Measurements from ENCODE around the gene MYO10. TPM values are rescaled to one million over a fixed set of nuclear protein-coding genes. Genes with fewer than 3 reads are reported as not detected.

MYO10 gene
- total RNA-seq, 4 donors from 2014 or later = 51.6 to 190 (median 72.9) TPM

- H3K4me3 ChIP-seq = no peak overlapping the region
- WGBS, 2 donors (ENCODE audit: low coverage in 1 of 2) = 85 to 93% methylated on average over 3 to 9 of the region's 9 CpGs
- no peak for DNase-seq
- H3K27me3 ChIP-seq = no peaks in the 10 kb centered on the region
- in situ Hi-C loops (cut with MboI; ENCODE audit: low pct_ligation_motif_present in 1 of 4, low pct_unique_long_range_greater_than_20kb in 1 of 4, low sequenced_read_pairs in 3 of 4) (no loop called here), intact Hi-C loops (cut with DNase I; ENCODE audit: low total_unique reads) (no loop called here)
- peaks cover 0 to 13% (median 1%) of the 10 kb centered on the region in 4 donors for H3K36me3 ChIP-seq
- H3K27ac ChIP-seq = no peak overlapping the region
- peaks cover 0 to 3% (median 0%) of the 10 kb centered on the region in 4 donors for H3K4me1 ChIP-seq
- no peak for TF ChIP-seq POLR2AphosphoS5 (IDR thresholded peaks at IDR 0.05)
- no peaks in the 10 kb centered on the region for H3K9me3 ChIP-seq
These were observed 228.8 kb downstream of the MYO10 start for GRCh38 chr5:16707168-16707868.

- 27 to 80% methylated on average over 3 to 4 of the region's 4 CpGs for WGBS, 2 donors (ENCODE audit: low coverage in 1 of 2)
These were observed 231.1 kb downstream of the MYO10 start for GRCh38 chr5:16704945-16705344.

GRCh38 chr5:16702964-16703363, 233.1 kb downstream of the MYO10 start:
- Histone ChIP-seq H3K27ac (no peak overlapping the region), H3K4me3 (no peak overlapping the region), H3K36me3 (peaks cover 0 to 12% (median 1%) of the 10 kb centered on the region in 4 donors), H3K4me1 (no peaks in the 10 kb centered on the region), H3K27me3 (no peaks in the 10 kb centered on the region), H3K9me3 (no peaks in the 10 kb centered on the region)
- no peak for DNase-seq
- in situ Hi-C loops (cut with MboI; ENCODE audit: low pct_ligation_motif_present in 1 of 4, low pct_unique_long_range_greater_than_20kb in 1 of 4, low sequenced_read_pairs in 3 of 4) = no loop called here
- WGBS, 2 donors (ENCODE audit: low coverage in 1 of 2) = 63 to 64% methylated on average over 1 to 2 of the region's 2 CpGs
- intact Hi-C loops (cut with DNase I; ENCODE audit: low total_unique reads) = no loop called here
- no peak for TF ChIP-seq CTCF (IDR thresholded peaks at IDR 0.05)

More at GRCh38 chr5:16704945-16705344, 231.1 kb downstream of the MYO10 start:
- no peak overlapping the region for H3K4me3 ChIP-seq
- H3K27ac ChIP-seq = no peak overlapping the region
- intact Hi-C loops (cut with DNase I; ENCODE audit: low total_unique reads) (no loop called here), in situ Hi-C loops (cut with MboI; ENCODE audit: low pct_ligation_motif_present in 1 of 4, low pct_unique_long_range_greater_than_20kb in 1 of 4, low sequenced_read_pairs in 3 of 4) (no loop called here)
- H3K27me3 ChIP-seq = no peaks in the 10 kb centered on the region
- no peaks in the 10 kb centered on the region for H3K9me3 ChIP-seq
- H3K4me1 ChIP-seq = no peaks in the 10 kb centered on the region
- DNase-seq = no peak
- TF ChIP-seq POLR2AphosphoS5 (IDR thresholded peaks at IDR 0.05) = no peak
- no peak for TF ChIP-seq EP300 (IDR thresholded peaks at IDR 0.05; ENCODE audit: low read depth)
- no peak for TF ChIP-seq CTCF (IDR thresholded peaks at IDR 0.05)
- no peak for TF ChIP-seq POLR2A (IDR thresholded peaks at IDR 0.05)
- peaks cover 0 to 14% (median 1%) of the 10 kb centered on the region in 4 donors for H3K36me3 ChIP-seq

- no peak for DNase-seq
- in situ Hi-C loops (cut with MboI; ENCODE audit: low pct_ligation_motif_present in 1 of 4, low pct_unique_long_range_greater_than_20kb in 1 of 4, low sequenced_read_pairs in 3 of 4) = no loop called here
- no peaks in the 10 kb centered on the region for H3K27me3 ChIP-seq
- TF ChIP-seq POLR2AphosphoS5 (IDR thresholded peaks at IDR 0.05) = no peak
- no peak for TF ChIP-seq POLR2A (IDR thresholded peaks at IDR 0.05)
- TF ChIP-seq EP300 (IDR thresholded peaks at IDR 0.05; ENCODE audit: low read depth) = no peak
- TF ChIP-seq CTCF (IDR thresholded peaks at IDR 0.05) = no peak
- H3K4me3 ChIP-seq = no peak overlapping the region
- 63 to 93% methylated on average over 5 to 46 of the region's 48 CpGs for WGBS, 2 donors (ENCODE audit: low coverage in 1 of 2)
- no peaks in the 10 kb centered on the region for H3K4me1 ChIP-seq
- no peaks in the 10 kb centered on the region for H3K9me3 ChIP-seq
- no peak overlapping the region for H3K27ac ChIP-seq
- peaks cover 0 to 12% (median under 1%) of the 10 kb centered on the region in 4 donors for H3K36me3 ChIP-seq
- intact Hi-C loops (cut with DNase I; ENCODE audit: low total_unique reads) = no loop called here
These were observed 234.7 kb downstream of the MYO10 start for GRCh38 chr5:16701134-16702099.
